ENCODE results near the gene BBS2.

DNA sequence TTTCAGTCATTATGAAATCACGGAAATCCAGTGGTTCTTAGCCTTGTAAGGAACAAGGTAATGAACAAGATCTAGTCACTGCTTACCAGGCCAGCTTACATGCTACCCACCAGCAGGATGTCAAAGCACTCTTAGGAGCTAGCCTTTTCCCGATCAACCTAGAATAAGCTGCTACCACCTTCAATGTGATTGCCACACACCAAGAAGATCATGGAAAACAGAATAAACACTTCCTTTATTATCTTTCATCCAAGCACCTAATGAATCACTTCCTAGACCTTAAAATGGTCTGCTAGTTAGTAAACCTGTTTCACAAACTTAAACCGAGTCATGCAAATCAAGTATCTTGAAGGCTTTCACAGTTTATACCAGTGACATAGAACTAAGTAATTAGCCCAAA, 5.0 kb downstream of the BBS2 start:
- TF ChIP-seq, protein P1, sequence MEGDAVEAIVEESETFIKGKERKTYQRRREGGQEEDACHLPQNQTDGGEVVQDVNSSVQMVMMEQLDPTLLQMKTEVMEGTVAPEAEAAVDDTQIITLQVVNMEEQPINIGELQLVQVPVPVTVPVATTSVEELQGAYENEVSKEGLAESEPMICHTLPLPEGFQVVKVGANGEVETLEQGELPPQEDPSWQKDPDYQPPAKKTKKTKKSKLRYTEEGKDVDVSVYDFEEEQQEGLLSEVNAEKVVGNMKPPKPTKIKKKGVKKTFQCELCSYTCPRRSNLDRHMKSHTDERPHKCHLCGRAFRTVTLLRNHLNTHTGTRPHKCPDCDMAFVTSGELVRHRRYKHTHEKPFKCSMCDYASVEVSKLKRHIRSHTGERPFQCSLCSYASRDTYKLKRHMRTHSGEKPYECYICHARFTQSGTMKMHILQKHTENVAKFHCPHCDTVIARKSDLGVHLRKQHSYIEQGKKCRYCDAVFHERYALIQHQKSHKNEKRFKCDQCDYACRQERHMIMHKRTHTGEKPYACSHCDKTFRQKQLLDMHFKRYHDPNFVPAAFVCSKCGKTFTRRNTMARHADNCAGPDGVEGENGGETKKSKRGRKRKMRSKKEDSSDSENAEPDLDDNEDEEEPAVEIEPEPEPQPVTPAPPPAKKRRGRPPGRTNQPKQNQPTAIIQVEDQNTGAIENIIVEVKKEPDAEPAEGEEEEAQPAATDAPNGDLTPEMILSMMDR (IDR thresholded peaks at IDR 0.05), result no peak
- no peak for TF ChIP-seq POLR2A (IDR thresholded peaks at IDR 0.05)
